GM21423 (cell line): ENCODE measurements around the gene PLIN3.
A peak's percentile ranks its signal among the peaks of the same experiment; 100 is the strongest.
"Not testable (repeated sequence)": the region's sequence is repeated elsewhere in the genome, so short reads cannot be mapped to it uniquely, and the experiment has no call there.

ENCODE experiments used
- ATAC-seq: cut with Tn5 transposase; IDR thresholded peaks from one replicate; pipeline ENCODE4 v1.9.1; 2021; ENCODE audit warnings: mild to moderate bottlenecking, moderate library complexity; ENCODE audit not compliant: unreplicated experiment

The PLIN3 gene

GRCh38 chr19:4814625-4815425 lies 52.6 kb downstream of the PLIN3 start:
- ATAC-seq: no peak

GRCh38 chr19:4811328-4812131 lies 55.9 kb downstream of the PLIN3 start:
- no peak for ATAC-seq

GRCh38 chr19:4807188-4807587 lies 60.3 kb downstream of the PLIN3 start:
- ATAC-seq: no peak

- no peak for ATAC-seq
Observed at GRCh38 chr19:4806384-4806783, 61.1 kb downstream of the PLIN3 start.

- ATAC-seq: not testable (repeated sequence)
Observed at GRCh38 chr19:4805140-4805539, 62.3 kb downstream of the PLIN3 start.

- ATAC-seq: no peak
Observed at GRCh38 chr19:4803736-4804695, 63.5 kb downstream of the PLIN3 start.

- no peak for ATAC-seq
Observed at GRCh38 chr19:4802711-4803110, 64.8 kb downstream of the PLIN3 start.

- no peak for ATAC-seq
Observed at GRCh38 chr19:4801085-4801619, 66.3 kb downstream of the PLIN3 start.

GRCh38 chr19:4800591-4801081 lies 66.8 kb downstream of the PLIN3 start:
- no peak for ATAC-seq

GRCh38 chr19:4795400-4795799 lies 72.1 kb downstream of the PLIN3 start:
- ATAC-seq: no peak

- ATAC-seq: no peak
Observed at GRCh38 chr19:4794971-4795370, 72.5 kb downstream of the PLIN3 start.

- not testable (repeated sequence) for ATAC-seq
Observed at GRCh38 chr19:4793278-4793677, 74.2 kb downstream of the PLIN3 start.

GRCh38 chr19:4792866-4793195 lies 74.6 kb downstream of the PLIN3 start:
- not testable (repeated sequence) for ATAC-seq

- ATAC-seq: not testable (repeated sequence)
Observed at GRCh38 chr19:4792019-4792865, 75.2 kb downstream of the PLIN3 start.

GRCh38 chr19:4791183-4792018 lies 76.1 kb downstream of the PLIN3 start, which contains the start of gene FEM1A:
Gene FEM1A (plus strand): TSS chr19:4791734. CDS start chr19:4791855, 121 bp downstream.
- ATAC-seq: peak; percentile 89
